GM11168 (cell line): ENCODE results near the gene STRA8.

Experiments
- in situ Hi-C: fragments of 300-500 bp; cut with MboI; formaldehyde crosslinking; loops from one replicate; pipeline ENCODE4 v1.12.0; 2022; ENCODE audit warnings: low sequenced_read_pairs; ENCODE audit not compliant: unreplicated experiment

Gene STRA8

DNA sequence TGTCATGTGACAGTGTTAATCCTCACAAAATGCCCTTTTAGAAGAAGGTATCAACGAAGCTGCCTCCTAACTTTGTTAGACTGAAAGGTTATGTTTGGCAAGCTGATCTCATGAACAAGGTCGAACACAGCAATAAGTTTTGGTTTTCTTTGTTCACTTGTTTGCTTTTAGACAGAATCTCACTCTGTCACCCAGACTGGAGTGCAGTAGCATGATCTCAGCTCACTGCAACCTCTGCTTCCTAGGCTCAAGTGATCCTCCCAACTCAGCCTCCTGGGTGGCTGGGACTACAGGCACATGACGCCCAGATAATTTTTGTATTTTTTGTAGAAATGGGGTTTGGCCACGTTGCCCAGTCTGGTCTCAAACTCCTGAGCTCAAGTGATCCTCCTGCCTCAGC, 1.1 kb downstream of the STRA8 start:
- in situ Hi-C loops, result no loop called here

DNA sequence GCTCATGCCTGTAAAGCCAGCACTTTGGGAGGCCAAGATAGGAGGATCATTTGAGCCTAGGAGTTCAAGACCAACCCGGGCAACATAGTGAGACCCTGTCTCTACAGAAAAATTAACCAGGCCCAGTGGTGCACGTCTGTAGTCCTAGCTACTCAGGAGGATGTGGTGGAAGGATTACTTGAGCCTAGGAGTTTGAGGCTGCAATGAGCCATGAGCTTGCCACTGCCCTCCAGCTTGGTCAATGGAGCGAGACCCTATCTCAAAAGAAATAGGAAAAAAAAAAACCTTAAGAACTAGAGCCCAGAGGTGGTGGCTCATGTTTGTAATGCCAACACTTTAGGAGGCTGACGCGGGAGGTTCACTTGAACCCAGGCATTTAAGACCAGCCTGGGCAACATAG, 2.2 kb downstream of the STRA8 start:
- in situ Hi-C loops, result no loop called here

DNA sequence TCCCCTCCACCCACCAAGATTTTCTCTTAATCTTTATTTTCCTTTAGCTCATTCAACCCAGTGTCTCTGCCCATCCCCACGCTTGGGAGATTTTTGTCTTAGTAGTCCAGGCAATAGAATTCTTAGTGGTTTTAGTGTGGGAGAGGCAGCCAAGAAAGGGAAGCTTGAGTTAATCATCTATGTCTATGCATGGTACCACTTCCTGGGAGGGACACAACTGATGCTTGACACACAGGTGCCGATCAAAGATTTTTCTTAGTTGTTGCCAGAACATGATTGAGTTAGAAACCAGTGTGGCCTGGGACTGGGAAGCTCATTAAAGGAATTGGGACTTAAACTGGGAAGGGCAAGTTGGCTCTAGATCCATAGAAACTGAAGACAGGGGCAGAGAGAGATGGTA, 3.1 kb downstream of the STRA8 start:
- in situ Hi-C loops, result no loop called here

GRCh38 chr7:135238112-135238744, 4.6 kb downstream of the STRA8 start:
- in situ Hi-C loops, result no loop called here

DNA sequence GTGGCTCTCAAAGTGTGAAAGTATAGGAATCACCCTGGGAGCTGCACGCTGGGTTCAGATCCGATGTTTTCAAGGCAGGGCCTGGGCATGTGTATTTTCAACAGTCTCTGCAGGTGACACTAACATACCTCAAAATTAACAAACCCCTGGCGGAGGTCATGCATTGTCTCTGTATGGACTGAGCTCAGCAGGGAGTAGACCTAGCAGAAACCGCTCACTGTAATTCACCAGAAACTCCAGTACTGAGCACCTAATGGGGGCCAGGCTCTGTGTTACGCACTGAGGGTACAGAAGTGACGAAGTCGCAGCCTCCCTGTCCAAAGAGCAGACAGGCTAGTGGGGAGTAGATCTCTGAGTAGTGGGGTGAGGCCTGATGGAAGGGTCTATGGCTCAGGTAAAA, 5.6 kb downstream of the STRA8 start:
- in situ Hi-C loops, result no loop called here

GRCh38 chr7:135240441-135240840, 6.8 kb downstream of the STRA8 start:
- in situ Hi-C loops, result no loop called here

GRCh38 chr7:135242096-135242684, 8.6 kb downstream of the STRA8 start:
- in situ Hi-C loops, result no loop called here

DNA sequence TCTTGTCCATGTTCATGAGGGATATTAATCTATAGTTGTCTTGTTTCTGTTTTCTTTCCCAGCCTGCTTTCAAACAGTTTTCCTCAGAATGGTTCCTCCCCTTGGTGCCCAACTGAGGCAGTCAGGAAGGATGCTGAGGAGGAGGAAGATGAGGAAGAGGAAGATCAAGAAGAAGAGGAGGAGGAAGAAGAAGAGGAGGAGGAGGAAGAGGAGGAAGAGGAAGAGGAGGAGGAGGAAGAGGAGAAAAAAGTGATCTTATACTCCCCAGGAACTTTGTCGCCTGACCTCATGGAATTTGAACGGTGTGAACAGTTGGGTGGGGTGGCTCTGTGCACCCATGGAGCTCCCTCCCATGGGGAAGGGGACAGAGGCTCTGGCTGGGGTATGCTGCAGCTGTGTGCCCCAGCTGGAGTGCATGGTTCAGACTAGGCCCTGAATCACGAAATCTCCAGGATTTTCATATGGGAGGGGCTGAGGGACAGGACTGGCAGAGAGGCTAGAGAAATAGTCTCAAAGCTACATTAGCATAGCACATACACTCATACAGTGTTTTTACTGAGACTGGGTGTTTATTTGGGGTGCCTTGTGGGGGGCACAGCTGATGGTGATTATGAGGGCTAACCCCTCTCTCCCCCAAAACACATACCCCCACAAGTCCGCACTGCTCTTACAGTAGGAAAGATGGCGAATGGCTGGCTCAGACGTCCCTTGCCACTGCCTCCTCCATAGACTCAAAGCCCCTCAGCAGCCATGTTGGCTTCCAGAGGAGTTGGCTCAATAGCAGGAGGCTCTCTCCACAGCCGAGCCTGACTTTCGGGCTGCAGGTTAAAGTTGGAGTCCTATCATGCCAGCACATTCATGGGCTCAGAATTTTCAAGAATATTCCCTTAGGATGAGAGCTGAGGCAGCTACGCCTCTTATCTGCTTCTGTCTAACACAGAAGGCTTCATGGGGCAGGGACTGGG, 11.9 kb downstream of the STRA8 start:
- in situ Hi-C loops, result no loop called here

DNA sequence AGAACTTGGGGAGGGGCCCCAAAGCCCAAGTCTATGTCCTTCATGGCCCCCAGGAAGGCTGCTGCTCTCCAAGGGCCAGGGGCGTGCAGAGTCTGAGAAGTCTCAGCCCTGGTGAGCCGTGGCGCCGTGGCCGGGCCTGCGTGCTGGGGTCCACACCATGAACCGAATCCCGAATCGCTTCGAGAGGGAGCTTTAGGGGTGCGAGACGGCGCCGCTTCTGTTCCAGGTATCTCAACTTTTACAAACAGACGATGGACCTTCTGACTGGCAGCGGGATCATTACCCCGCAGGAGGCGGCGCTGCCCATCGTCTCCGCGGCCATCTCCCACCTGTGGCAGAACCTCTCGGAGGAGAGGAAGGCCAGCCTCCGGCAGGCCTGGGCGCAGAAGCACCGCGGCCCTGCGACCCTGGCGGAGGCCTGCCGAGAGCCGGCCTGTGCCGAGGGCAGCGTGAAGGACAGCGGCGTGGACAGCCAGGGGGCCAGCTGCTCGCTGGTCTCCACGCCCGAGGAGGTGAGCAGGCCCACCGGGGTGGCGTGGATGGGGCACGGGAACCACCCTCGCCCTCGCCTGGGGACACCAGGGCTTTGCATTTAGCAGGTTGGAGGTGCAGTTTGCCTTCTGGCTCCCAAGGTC, 12.7 kb downstream of the STRA8 start:
- in situ Hi-C loops, result no loop called here

DNA sequence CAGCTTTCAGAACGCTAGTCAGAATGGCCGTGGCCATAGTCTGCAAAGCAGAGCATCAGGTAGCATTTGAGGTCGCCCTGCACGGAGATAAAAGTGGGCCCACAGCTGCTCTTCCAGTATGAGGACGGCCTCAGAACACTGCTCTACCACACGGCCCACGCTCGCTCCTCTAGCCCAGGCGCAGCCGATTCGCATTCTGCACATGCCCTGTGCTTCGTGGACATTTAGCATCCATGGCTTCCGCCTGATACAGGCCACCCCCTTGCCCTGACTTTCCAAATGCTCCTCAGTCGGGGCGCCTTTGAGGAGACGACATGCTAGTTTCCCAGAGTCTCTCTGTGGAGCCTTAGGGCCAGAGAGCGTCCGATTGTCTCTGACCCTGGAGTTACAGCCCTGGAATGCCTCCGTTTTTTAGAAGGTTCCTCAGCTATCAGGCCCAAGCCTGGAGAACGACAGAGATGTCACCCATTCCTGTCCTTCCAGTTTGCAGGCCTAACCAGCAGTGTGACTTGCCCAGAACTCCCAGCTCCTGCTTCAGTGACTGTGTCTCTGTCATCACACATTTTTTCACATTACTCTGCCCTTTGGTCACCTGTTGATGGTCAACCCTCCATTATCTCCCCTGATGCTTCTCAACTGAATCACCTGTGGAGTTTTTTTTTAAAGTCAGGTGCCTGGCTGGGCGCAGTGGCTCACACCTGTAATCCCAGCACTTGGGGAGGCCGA, 14.3 kb downstream of the STRA8 start:
- in situ Hi-C loops, result no loop called here

GRCh38 chr7:135248546-135248945, 14.9 kb downstream of the STRA8 start:
- in situ Hi-C loops, result no loop called here

GRCh38 chr7:135251496-135252391, 18.1 kb downstream of the STRA8 start:
- in situ Hi-C loops, result no loop called here

DNA sequence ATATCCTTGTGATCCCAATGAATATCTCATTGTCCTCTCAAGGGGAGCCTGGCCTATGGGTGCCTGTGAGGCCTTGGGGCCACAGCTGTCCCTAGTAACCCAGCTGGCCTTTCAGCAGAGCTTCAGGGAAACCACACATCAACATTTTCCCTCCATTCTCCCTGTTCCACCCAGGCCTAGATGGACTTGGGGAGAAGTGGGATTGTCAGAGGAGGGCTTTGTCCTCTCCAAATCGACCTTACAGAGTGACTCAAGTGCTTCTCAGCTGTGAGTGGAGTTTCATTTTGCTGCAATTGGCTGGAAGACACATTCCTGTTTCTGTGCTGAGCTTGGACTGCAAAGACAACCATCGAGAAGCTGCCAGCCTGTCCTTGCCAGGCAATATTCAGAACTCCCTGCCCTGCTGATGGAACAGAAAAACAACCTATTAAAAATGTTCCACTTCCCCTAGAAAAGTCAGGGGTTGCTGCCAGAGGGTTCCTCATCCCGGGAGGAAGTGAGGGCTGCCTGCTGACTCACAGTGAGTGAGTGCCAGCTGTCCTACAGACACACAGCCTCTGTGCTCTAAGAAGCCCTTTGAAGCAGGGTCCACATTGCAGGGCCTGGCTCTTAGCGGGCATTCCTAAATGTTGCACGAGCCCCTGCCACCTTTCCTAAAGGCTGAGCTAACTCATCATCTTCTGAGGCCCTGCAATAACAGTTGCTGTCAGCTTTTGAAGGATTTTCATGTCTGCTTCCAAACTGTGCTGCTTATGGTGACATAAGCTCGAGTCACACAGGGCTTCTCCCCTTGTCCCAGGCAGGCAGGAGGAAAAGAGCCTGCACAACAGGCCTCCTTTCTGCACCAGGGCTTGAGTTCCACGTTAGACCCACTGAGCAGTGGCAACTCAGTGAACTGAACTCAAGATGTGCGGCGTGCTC, 20.5 kb downstream of the STRA8 start:
- in situ Hi-C loops, result no loop called here

DNA sequence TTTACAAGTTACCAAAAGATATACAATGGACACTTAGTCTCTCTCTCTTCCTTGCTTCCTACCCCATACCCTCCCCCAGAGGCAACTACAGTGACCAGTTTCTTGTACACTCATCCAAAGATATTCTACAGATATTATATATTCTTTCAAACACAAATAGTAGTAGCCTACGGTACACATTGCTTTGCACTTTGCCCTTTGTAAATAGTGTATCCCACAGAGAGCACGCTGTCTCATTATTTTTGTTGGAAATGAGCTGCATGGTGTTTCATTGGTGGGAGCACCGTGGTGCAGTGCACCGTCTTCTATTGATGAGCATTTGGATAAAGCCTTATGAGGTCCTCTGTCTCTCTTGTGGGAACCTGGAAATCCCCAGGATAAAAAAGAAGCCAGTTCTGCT, 24.2 kb downstream of the STRA8 start:
- in situ Hi-C loops, result no loop called here

- in situ Hi-C loops, result no loop called here
These were observed 24.9 kb downstream of the STRA8 start for GRCh38 chr7:135258585-135258984.

- in situ Hi-C loops, result no loop called here
These were observed 26.1 kb downstream of the STRA8 start for GRCh38 chr7:135259702-135260101.

GRCh38 chr7:135260470-135260869, 26.8 kb downstream of the STRA8 start:
- in situ Hi-C loops, result no loop called here
